Measurements from ENCODE around the gene PCBP3. TPM values are rescaled to one million over a fixed set of nuclear protein-coding genes. Genes with fewer than 3 reads are reported as not detected.
"Not testable (repeated sequence)": the region's sequence is repeated elsewhere in the genome, so short reads cannot be mapped to it uniquely, and the experiment has no call there.

Gene PCBP3
- total RNA-seq, 6 experiments from 2014 or later, result not detected

- H3K9me3 Mint-ChIP-seq, result no peaks in the 10 kb centered on the region
- no peaks in the 10 kb centered on the region for H3K4me1 Mint-ChIP-seq (ENCODE audit: low read depth)
- peaks cover 41% of the 10 kb centered on the region for H3K27me3 Mint-ChIP-seq (ENCODE audit: insufficient read depth)
- H3K27ac Mint-ChIP-seq, result no peak overlapping the region
- no peak for DNase-seq
- H3K36me3 Mint-ChIP-seq (ENCODE audit: low read depth), result no peaks in the 10 kb centered on the region
- H3K4me3 Mint-ChIP-seq, result no peak overlapping the region
- TF ChIP-seq CTCF (IDR thresholded peaks at IDR 0.05), result no peak
These were observed 161.3 kb downstream of the PCBP3 start for GRCh38 chr21:45804809-45805313.

- Mint-ChIP-seq H3K27me3 (ENCODE audit: insufficient read depth) (peaks cover 41% of the 10 kb centered on the region), H3K9me3 (no peaks in the 10 kb centered on the region), H3K27ac (no peak overlapping the region), H3K36me3 (ENCODE audit: low read depth) (no peaks in the 10 kb centered on the region), H3K4me1 (ENCODE audit: low read depth) (no peaks in the 10 kb centered on the region), H3K4me3 (no peak overlapping the region)
- TF ChIP-seq CTCF (IDR thresholded peaks at IDR 0.05), result no peak
- no peak for DNase-seq
These were observed 161.8 kb downstream of the PCBP3 start for GRCh38 chr21:45805321-45805720.

- H3K4me1 Mint-ChIP-seq (ENCODE audit: low read depth), result no peaks in the 10 kb centered on the region
- no peak for TF ChIP-seq CTCF (IDR thresholded peaks at IDR 0.05)
- H3K27me3 Mint-ChIP-seq (ENCODE audit: insufficient read depth), result peaks cover 38% of the 10 kb centered on the region
- no peaks in the 10 kb centered on the region for H3K36me3 Mint-ChIP-seq (ENCODE audit: low read depth)
- H3K9me3 Mint-ChIP-seq, result no peaks in the 10 kb centered on the region
- no peak overlapping the region for H3K4me3 Mint-ChIP-seq
- DNase-seq, result no peak
- H3K27ac Mint-ChIP-seq, result no peak overlapping the region
These were observed 162.5 kb downstream of the PCBP3 start for GRCh38 chr21:45806042-45806441.

GRCh38 chr21:45808663-45809062 lies 165.1 kb downstream of the PCBP3 start:
- not testable (repeated sequence) for H3K9me3 Mint-ChIP-seq; H3K4me3 Mint-ChIP-seq; H3K36me3 Mint-ChIP-seq (ENCODE audit: low read depth); DNase-seq; H3K27ac Mint-ChIP-seq; H3K4me1 Mint-ChIP-seq (ENCODE audit: low read depth)
- peaks cover 23% of the 10 kb centered on the region for H3K27me3 Mint-ChIP-seq (ENCODE audit: insufficient read depth)

- Mint-ChIP-seq H3K4me3 (no peak overlapping the region), H3K9me3 (no peaks in the 10 kb centered on the region), H3K4me1 (ENCODE audit: low read depth) (no peaks in the 10 kb centered on the region), H3K27ac (no peak overlapping the region), H3K27me3 (ENCODE audit: insufficient read depth) (peaks cover 17% of the 10 kb centered on the region), H3K36me3 (ENCODE audit: low read depth) (no peaks in the 10 kb centered on the region)
- no peak for TF ChIP-seq CTCF (IDR thresholded peaks at IDR 0.05)
- DNase-seq, result no peak
These were observed 165.9 kb downstream of the PCBP3 start for GRCh38 chr21:45809421-45809820.

- H3K27me3 Mint-ChIP-seq (ENCODE audit: insufficient read depth), result peaks cover 7% of the 10 kb centered on the region
- no peaks in the 10 kb centered on the region for H3K36me3 Mint-ChIP-seq (ENCODE audit: low read depth)
- DNase-seq, result no peak
- H3K4me3 Mint-ChIP-seq, result no peak overlapping the region
- H3K27ac Mint-ChIP-seq, result no peak overlapping the region
- TF ChIP-seq CTCF (IDR thresholded peaks at IDR 0.05), result no peak
- no peaks in the 10 kb centered on the region for H3K4me1 Mint-ChIP-seq (ENCODE audit: low read depth)
- no peaks in the 10 kb centered on the region for H3K9me3 Mint-ChIP-seq
These were observed 167.6 kb downstream of the PCBP3 start for GRCh38 chr21:45811136-45811535.

- H3K27me3 Mint-ChIP-seq (ENCODE audit: insufficient read depth); H3K9me3 Mint-ChIP-seq; DNase-seq; H3K4me3 Mint-ChIP-seq; H3K27ac Mint-ChIP-seq; H3K36me3 Mint-ChIP-seq (ENCODE audit: low read depth): not testable (repeated sequence)
- peaks cover 15% of the 10 kb centered on the region for H3K4me1 Mint-ChIP-seq (ENCODE audit: low read depth)
These were observed 170.8 kb downstream of the PCBP3 start for GRCh38 chr21:45814210-45814940.

GRCh38 chr21:45815781-45816180 lies 172.3 kb downstream of the PCBP3 start:
- H3K4me3 Mint-ChIP-seq; H3K27ac Mint-ChIP-seq; DNase-seq; H3K36me3 Mint-ChIP-seq (ENCODE audit: low read depth); H3K9me3 Mint-ChIP-seq; H3K27me3 Mint-ChIP-seq (ENCODE audit: insufficient read depth): not testable (repeated sequence)
- H3K4me1 Mint-ChIP-seq (ENCODE audit: low read depth), result peaks cover 29% of the 10 kb centered on the region

Data from HFFc6 (cell line).